Omental fat pad (tissue), 4 donors: ENCODE data around the gene SERPINE3. TPM values are rescaled to one million over a fixed set of nuclear protein-coding genes. Genes with fewer than 3 reads are reported as not detected.

ENCODE experiments used
- ATAC-seq: fragments of 150-250 bp; one replicate; pipeline ENCODE4 v1.9.1; 2016; ENCODE audit warnings: mild to moderate bottlenecking, moderate library complexity; ENCODE audit not compliant: low FRiP score
- DNase-seq: peaks from one replicate; pipeline ENCODE4 v3.0.0-alpha.2; 2019; ENCODE audit warnings: low spot score
- CTCF ChIP-seq, 3 donors: fragments of 450-650 bp; IDR thresholded peaks; one replicate each; pipeline ENCODE4 v1.5.1; 2016 to 2017; ENCODE audit warnings: antibody characterized with exemption in 3 of 3, mild to moderate bottlenecking in 3 of 3, moderate library complexity in 2 of 3
- total RNA-seq, 4 donors: library from RNA; depleted of rRNA; stranded (reverse); fragments of >200 nt; gene quantifications; one replicate each; pipeline ENCODE4 v1.1.0, GENCODE V29; 2016

SERPINE3 gene
- total RNA-seq, 4 donors from 2014 or later, result 1.6 to 8.8 TPM; not detected in 2

DNA sequence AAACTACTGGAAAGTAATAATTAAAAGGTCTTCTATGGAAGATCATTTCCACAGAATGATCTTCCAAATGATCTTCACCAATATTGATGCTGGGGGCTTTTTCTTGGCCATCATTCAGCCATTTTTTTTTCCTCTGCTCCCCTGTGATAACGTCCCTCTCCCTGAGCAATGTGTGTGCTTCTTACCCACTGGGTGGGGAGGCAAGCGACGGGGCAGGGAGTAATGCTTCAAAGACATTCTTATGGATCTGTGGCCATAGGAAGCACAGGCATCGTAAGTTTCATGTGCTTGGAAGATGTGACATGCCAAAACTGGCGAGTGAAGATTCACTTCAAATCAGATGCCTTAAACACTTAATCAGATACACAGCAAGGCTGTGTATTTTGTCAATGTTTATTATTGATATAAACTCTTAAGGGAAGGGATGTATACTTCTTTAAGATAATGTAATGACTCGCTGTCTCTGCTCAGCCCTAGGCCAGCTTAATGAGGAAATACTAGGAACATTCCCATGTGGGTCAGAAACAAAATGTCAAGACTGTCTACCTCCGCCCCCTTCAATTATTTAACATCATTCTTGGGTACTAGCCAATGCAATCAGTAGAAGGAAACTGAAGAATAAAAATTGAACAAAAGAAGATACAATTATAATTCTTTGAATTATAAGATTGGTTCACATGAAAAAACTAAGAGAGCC lies 34.1 kb upstream of the SERPINE3 start:
- no peak for TF ChIP-seq CTCF (IDR thresholded peaks at IDR 0.05)
- no peak for ATAC-seq
- DNase-seq, result no peak

DNA sequence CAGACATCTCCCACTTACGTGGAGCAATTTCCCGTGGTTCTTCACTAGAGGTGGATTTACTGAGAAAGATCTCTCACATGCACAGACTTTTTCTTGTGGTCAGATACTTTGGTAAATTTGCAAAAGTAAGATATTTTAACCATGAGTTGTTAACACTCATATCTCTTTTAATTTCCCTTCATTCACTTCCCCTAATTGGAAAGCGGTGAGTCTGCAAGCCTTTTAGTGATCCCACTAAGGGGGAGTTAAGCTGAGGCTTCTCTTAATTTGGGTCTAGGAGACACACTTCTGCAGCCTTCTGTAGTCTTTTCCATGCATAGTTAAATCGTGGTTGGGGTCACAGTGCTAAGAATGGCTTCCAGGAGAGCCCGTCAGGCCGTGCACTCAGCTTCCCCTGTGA lies 30.7 kb upstream of the SERPINE3 start:
- ATAC-seq (no peak), DNase-seq (no peak)
- TF ChIP-seq CTCF (IDR thresholded peaks at IDR 0.05), result no peak

DNA sequence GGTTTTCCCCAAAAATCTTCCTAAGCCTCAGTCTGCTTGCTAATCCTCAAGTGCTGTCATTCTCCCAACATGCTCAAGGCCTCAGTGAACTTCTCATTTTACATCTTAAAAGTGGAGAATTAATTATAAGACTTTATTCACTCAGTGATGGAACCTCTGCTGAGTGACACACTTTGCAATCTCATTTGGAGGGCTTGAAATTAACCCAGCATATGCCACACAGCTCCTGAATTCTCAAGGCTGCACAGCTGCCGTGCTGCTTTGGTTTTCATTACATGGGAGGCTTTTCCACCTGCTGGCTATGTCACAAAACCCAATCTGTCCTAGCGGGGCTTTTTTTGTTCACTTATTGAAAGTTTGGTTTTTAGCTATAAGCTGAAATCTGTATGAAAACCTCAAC lies 28.3 kb upstream of the SERPINE3 start:
- DNase-seq, result no peak
- no peak for TF ChIP-seq CTCF (IDR thresholded peaks at IDR 0.05)

GRCh38 chr13:51311957-51312520 lies 27.5 kb upstream of the SERPINE3 start:
- no peak for ATAC-seq
- DNase-seq, result no peak
- no peak for TF ChIP-seq CTCF (IDR thresholded peaks at IDR 0.05)

More for the DNA sequence above, 28.3 kb upstream of the SERPINE3 start:
- no peak for ATAC-seq

- ATAC-seq (no peak), DNase-seq (no peak)
- no peak for TF ChIP-seq CTCF (IDR thresholded peaks at IDR 0.05)
These were observed 25.9 kb upstream of the SERPINE3 start for GRCh38 chr13:51313619-51314018.

DNA sequence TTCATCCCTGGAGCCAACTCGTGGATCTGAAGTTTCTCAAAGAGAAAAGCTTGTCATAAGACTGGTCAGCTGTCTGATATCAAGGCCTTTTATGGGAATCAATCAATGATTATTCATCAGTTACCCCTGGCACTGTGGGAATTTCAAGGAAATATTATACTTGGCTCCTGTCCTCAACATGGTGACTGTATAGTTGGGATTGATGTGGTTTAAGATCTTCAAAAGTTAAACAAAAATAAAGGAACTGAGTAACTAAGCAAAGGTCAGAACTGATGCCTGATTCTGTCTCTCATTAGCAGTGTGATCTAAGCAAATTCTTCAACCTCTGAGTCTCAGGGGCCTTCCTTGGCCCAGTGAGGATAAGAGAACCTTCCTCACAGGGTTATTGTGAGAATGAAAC lies 22.2 kb upstream of the SERPINE3 start:
- DNase-seq (no peak), ATAC-seq (no peak)
- TF ChIP-seq CTCF (IDR thresholded peaks at IDR 0.05), result no peak

DNA sequence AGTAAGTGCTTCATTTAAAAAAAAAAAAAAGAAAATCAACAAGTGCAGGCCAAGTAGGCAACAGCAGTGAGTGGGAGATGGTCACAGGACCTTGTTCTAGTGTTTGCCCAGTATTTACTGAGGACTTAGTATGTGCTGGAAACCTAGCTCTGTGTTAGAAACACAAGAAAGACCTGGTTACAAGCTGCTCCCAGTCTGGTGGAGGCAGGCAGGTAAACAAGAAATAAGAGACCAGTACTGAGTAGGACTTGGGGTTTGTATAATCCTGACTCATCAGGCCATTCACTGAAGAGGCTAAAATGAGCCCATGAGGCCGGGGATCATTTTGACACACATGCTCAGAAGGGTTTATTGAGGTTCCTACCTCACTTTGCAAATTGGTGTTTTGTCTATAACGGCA lies 21.5 kb upstream of the SERPINE3 start:
- no peak for ATAC-seq
- TF ChIP-seq CTCF (IDR thresholded peaks at IDR 0.05), result no peak
- no peak for DNase-seq
